ENCODE results near the gene MAP2K4. TPM values are rescaled to one million over a fixed set of nuclear protein-coding genes. Genes with fewer than 3 reads are reported as not detected.
"Not testable (repeated sequence)": the region's sequence is repeated elsewhere in the genome, so short reads cannot be mapped to it uniquely, and the experiment has no call there.

Gene MAP2K4
- total RNA-seq, 1 donor from 2014 or later = 27.9 TPM

DNA sequence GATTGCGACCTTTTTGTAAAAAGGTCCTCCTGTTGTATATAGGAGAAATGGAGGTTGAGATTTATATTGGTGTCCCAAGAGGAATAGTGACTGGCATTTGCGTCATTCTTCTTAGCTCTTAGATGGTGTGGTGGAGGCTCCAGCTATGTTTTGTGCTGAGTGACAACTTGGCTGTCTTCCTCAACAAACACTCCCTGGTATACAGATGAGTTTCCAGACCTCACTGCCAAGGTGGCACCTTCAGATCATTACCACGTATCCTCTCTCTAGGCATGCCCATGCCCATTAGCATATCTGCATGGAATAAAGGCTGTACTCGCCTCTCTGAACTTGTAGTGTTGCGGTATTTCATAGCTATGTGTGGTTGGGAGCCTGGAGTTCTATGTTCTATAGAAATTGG is 120.0 kb downstream of the MAP2K4 start:
- no peak for DNase-seq (ENCODE audit: low spot score)

DNA sequence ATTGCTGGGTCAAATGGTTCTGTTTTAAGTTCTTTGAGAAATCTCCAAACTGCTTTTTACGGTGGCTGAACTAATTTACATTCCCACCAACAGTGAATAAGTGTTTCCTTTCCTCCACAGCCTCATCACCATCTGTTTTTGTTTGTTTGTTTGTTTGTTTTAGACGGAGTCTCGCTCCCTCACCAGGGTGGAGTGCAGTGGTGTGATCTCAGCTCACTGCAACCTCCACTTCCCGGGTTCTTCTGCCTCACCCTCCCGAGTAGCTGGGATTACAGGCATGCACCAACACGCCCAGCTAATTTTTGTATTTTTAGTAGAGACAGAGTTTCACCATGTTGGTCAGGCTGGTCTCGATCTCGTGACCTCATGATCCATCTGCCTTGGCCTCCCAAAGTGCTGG is 141.5 kb downstream of the MAP2K4 start:
- not testable (repeated sequence) for DNase-seq (ENCODE audit: low spot score)

DNA sequence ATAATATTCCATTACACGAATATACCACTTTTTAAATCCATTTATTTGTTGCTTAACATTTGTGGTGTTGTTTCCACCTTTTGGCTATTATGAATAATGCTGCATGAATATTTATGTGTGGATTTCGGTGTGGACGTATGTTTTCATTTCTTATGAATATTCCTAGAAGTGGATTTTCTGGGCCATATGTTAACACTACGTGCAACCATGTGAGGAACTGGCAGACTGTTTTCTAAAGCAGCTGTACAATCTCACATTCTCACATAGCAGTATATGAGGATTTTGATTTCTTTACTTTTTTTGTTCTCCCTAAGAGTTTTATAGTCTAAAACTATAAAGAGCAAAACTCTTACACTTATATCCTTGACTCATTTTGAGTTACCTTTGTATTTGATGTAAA is 143.4 kb downstream of the MAP2K4 start:
- DNase-seq (ENCODE audit: low spot score) = no peak

DNA sequence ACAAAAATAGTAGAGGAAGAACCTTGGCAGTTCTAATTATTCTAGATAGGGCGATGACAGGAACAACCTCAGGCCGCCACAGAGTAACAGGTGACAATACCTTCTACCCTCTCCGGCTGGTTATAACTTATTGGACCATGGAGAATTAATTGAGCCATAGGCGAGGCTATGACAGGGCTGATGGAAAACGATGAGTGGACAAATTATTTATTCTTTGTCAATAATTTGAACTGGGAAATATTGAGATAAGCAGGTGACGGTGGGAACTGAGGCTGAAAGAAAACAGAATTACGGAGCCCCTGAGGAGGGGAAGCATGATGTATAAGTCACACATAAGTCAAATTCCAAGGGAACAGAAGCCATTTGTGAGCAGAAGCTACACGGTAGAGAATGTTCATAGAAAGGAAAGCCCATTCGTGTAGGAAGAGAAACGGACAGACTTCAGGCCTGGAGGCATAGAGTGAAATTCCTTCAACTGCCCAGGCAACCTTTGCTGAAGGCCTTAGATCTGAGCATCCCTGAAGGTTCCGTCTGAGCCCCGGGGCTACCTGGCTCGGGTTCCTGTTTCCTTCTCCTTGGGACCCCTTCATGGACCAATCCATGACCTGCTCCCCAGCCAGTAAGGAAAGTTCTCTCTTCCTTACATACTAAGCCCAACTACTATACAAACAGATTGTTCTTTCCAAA is 158.1 kb downstream of the MAP2K4 start:
- DNase-seq (ENCODE audit: low spot score) = no peak

DNA sequence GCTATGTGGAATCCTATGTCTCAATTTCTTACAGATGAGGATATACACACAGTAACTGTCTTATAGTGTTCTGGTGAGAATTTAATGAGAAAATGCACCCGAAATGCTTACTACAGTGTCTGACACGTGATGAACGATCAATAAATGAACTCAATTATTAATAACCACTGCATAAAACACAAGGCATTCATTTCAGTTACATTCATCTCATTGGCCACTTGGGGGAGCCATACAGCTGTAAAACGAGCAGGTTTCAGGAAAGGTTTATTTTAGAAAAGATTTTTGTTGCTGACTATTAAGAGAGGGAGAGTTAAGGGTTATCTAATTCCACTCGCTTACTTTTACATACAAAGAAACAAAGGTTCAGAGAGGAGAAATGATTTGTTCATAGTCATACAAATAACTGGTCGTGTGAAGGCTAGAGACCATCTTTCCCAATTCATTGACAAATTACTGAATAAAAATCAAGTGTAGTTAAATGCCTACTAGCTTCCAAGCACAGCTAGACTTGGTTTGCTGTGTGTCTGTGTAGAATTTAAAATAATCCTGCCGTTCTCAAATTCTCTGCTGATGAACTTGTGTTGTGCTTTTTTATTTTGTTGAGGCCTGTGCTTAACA is 160.1 kb downstream of the MAP2K4 start:
- DNase-seq (ENCODE audit: low spot score) = peak; percentile 33

DNA sequence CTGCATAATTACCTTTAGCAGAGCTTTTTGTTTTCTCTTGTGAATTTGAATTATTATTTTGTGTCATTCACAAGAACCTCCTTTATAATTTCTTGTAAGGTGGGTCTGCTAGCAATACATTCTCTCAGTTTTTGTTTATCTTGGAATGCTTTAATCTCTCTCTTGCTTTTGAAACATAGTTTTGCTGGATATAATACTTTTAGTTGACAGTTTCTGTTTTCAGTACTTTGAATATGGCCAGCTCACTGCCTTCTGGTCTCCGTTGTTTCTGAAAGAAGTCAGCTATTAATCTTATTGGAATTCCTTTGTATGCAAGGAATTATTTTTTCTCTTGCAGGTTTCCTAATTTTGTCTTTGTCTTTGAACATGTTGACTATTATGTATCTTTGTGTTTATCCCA is 167.0 kb downstream of the MAP2K4 start:
- no peak for DNase-seq (ENCODE audit: low spot score)

DNA sequence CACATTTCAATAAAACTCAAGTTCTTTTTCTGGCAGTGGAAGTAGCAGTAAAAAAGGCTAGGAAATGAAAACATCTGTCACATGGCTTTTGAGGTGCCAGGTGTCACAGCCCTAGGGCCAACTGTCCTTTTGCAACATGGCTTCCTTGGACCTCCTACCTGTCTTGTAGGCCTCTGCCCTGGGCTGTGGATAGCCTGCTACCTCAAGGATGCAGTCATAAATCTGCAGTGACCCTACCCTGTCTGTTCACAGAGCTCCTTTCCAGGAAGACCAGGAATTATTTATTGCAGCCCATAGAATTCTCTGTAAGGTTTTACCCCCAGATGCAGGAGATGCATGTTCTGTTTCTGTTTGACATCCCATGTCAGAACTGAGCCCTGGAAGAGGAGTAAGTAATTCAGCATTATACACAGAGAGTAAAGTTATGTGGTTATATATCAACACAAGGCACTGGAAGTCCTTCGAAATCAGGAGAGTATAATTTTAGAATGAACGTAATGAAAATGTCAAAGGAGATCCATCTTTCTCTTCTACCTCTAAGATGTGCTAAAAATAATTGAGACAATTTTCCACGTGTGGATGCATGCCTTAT is 172.6 kb downstream of the MAP2K4 start:
- no peak for DNase-seq (ENCODE audit: low spot score)

Other genes starting within 250 kb of the MAP2K4 start
- gene ZNF18, start 23.4 kb upstream of the MAP2K4 start, total RNA-seq = 9.0 TPM